Memory B cell (primary cell): ENCODE results near the gene FAF2.

ENCODE experiments used
- ATAC-seq: fragments of 150-1000 bp; cut with Tn5 transposase; 2 replicates; pipeline ENCODE4 v1.10.0; 2021; ENCODE audit warnings: low read depth, mild to moderate bottlenecking, moderate library complexity
- DNase-seq, 2 donors: peaks; one replicate each; pipeline ENCODE4 v3.0.0; 2022; ENCODE audit warnings: low spot score in 2 of 2
- H3K27ac Mint-ChIP-seq: one replicate; pipeline ENCODE4 v1.8.0; 2022; ENCODE audit warnings: mild to moderate bottlenecking, moderate library complexity, mixed read lengths
- H3K27me3 Mint-ChIP-seq: one replicate; pipeline ENCODE4 v1.8.0; 2022; ENCODE audit warnings: mixed read lengths
- H3K36me3 Mint-ChIP-seq: one replicate; pipeline ENCODE4 v1.8.0; 2022; ENCODE audit warnings: mild to moderate bottlenecking, mixed read lengths
- H3K4me1 Mint-ChIP-seq: one replicate; pipeline ENCODE4 v1.8.0; 2022; ENCODE audit warnings: mixed read lengths
- H3K4me3 Mint-ChIP-seq: one replicate; pipeline ENCODE4 v1.8.0; 2022; ENCODE audit warnings: mild to moderate bottlenecking, moderate library complexity, mixed read lengths
- H3K9me3 Mint-ChIP-seq: one replicate; pipeline ENCODE4 v1.8.0; 2022; ENCODE audit warnings: mixed read lengths

The FAF2 gene

GRCh38 chr5:176519810-176520720 is 71.9 kb downstream of the FAF2 start:
- Mint-ChIP-seq H3K4me3 (no peak overlapping the region), H3K27ac (peak overlapping the region; percentile 16), H3K9me3 (no peaks in the 10 kb centered on the region), H3K36me3 (no peaks in the 10 kb centered on the region), H3K4me1 (peaks cover 28% of the 10 kb centered on the region), H3K27me3 (no peaks in the 10 kb centered on the region)
- ATAC-seq (no peak), DNase-seq (no peak)

DNA sequence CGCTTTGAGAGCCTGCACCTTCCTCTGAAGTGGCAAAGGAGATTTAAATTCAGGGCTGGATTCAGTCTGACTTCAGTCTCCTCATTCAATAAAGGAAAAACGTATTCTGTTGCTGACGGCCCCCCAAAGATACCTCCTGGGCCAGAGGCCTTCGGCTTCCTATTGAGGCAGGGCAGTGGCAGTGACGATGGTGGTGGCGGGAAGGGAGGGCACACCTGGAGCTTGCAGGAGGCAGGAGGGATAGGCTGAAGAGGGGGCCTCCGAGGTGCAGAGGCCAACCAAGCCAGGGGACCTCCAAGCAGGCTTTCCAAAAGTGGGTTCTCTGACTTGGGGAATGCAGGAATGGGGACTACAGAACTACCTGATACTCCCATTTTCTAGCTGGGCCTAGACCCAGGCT is 73.1 kb downstream of the FAF2 start:
- Mint-ChIP-seq H3K9me3 (no peaks in the 10 kb centered on the region), H3K27ac (no peak overlapping the region), H3K4me1 (peaks cover 25% of the 10 kb centered on the region), H3K36me3 (peaks cover 4% of the 10 kb centered on the region), H3K4me3 (no peak overlapping the region), H3K27me3 (no peaks in the 10 kb centered on the region)
- no peak for DNase-seq
- ATAC-seq: no peak

DNA sequence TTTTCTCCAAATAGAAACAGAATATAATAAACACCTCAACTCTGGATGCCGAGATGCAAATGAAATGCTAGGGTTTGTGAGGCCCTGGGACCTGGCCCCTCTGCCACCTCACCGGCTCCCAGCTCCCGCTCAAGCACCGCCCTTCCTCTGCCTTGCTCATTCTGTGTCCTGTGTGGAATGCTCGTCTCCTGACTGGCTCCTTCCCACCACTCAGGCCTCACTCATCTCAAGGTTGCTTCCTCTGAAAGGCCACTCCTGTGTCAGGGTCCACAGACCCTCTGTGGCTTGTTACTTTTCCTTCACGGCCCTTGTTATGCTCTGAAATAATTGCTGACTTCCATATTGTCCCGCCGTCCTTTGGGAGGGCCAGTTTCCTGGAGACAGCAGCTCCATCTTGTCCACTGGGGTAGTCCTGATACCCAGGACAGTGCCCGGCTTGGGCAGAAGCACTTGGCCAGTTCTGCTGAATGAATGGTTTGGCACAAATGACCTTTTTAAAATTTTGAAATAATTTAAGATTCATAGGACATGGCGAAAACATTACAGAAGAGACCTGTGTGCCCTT is 73.6 kb downstream of the FAF2 start:
- Mint-ChIP-seq H3K27ac (no peak overlapping the region), H3K4me1 (peaks cover 25% of the 10 kb centered on the region), H3K9me3 (no peaks in the 10 kb centered on the region), H3K27me3 (no peaks in the 10 kb centered on the region), H3K36me3 (peaks cover 4% of the 10 kb centered on the region), H3K4me3 (no peak overlapping the region)
- ATAC-seq (no peak), DNase-seq (no peak)

- H3K27ac Mint-ChIP-seq: no peak overlapping the region
- peaks cover 28% of the 10 kb centered on the region for H3K4me1 Mint-ChIP-seq
- DNase-seq: no peak
- H3K27me3 Mint-ChIP-seq: no peaks in the 10 kb centered on the region
- no peaks in the 10 kb centered on the region for H3K9me3 Mint-ChIP-seq
- H3K36me3 Mint-ChIP-seq: peaks cover 9% of the 10 kb centered on the region
- no peak overlapping the region for H3K4me3 Mint-ChIP-seq
- no peak for ATAC-seq
Measured at GRCh38 chr5:176524138-176524537, 76.0 kb downstream of the FAF2 start.

DNA sequence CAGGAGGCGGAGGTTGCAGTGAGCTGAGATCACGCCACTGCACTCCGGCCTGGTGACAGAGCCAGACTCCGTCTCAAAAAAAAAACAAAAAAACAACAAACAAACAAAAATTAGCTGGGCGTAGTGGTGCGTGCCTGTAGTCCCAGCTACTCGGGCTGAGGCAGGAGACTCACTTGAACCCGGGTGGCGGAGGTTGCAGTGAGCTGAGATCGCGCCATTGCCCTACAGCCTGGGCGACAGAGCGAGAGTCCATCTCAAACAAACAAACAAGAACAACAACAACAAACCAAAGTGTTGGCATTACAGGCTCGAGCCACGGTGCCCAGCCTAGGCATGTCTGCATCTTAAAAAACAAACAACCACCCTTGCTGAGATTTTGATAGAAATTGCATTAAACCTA is 76.8 kb downstream of the FAF2 start:
- Mint-ChIP-seq H3K4me1 (peaks cover 35% of the 10 kb centered on the region), H3K9me3 (no peaks in the 10 kb centered on the region), H3K27ac (no peak overlapping the region), H3K27me3 (no peaks in the 10 kb centered on the region), H3K36me3 (peaks cover 17% of the 10 kb centered on the region), H3K4me3 (no peak overlapping the region)
- ATAC-seq (no peak), DNase-seq (no peak)

GRCh38 chr5:176525677-176526076 is 77.5 kb downstream of the FAF2 start:
- Mint-ChIP-seq H3K27ac (no peak overlapping the region), H3K9me3 (no peaks in the 10 kb centered on the region), H3K27me3 (no peaks in the 10 kb centered on the region)

DNA sequence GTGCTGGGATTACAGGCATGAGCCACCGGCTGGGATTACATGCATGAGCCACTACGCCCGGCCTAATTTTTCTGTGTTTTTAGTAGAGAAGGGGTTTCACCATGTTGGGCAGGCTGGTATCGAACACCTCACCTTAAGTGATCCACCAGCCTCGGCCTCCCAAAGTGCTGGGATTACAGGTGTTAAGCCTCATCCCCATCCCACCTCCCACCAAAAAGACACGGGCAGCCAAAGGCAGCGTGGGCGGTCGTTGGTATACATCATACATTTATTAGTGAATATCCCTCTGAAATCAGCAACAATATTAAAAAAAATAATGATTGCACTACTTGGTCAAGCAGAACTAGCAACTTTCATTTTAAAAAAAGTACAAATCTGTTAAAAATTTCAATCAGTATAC is 78.3 kb downstream of the FAF2 start:
- Mint-ChIP-seq H3K4me1 (peaks cover 38% of the 10 kb centered on the region), H3K27ac (no peak overlapping the region), H3K27me3 (no peaks in the 10 kb centered on the region), H3K4me3 (no peak overlapping the region), H3K36me3 (peaks cover 22% of the 10 kb centered on the region), H3K9me3 (no peaks in the 10 kb centered on the region)
- no peak for DNase-seq
- no peak for ATAC-seq

More at GRCh38 chr5:176525677-176526076, 77.5 kb downstream of the FAF2 start:
- no peak for DNase-seq
- no peak for ATAC-seq
- Mint-ChIP-seq H3K4me3 (no peak overlapping the region), H3K36me3 (peaks cover 19% of the 10 kb centered on the region), H3K4me1 (peaks cover 34% of the 10 kb centered on the region)

DNA sequence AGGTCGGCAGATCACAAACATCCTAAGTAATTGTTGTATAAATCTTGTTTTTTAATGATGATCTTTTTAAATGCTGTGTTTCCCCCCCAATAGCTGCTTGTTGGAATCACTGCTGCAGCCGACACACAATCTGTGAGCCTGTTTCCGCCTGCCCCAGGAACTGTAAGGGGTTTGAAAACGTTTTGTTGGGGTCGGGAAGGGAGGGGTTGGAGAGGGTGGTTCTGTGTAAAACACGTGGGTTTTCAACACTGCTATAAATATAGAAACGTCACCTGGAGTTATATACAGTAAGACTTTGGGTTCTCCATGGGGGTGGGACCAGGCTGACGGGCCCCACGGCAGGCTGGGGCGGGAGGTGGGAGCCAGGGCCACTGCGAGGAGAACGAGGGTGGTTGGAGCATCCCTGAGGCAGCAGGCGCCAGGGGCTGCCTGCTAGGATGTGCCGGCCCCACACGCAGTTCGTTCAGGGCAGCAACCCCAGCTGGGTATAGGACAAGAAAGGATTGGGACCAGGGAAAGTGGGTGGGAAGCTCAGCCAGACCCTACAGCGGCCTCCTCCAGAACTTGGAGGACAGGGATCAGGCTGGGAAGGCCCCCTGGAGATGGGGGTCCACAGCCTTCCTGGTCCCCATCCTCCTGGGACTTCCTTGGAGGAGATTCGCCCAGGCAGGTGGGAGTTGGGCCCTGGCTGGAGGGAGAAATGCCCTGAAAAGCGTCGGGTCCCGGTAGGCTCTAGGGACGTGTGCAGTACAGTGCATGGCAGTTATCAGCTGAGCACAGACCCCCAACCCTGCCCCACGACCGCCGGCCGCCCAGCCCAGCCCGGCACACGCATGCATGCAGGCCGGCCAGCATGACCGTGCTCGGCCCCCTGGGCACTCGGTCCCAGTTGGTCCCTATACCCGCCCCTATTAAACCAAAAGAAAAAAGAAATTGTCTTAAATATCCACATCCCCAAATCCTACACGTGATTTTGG is 79.3 kb downstream of the FAF2 start:
- no peak for ATAC-seq
- Mint-ChIP-seq H3K4me1 (peaks cover 34% of the 10 kb centered on the region), H3K4me3 (no peak overlapping the region), H3K9me3 (no peaks in the 10 kb centered on the region), H3K36me3 (peaks cover 22% of the 10 kb centered on the region), H3K27me3 (no peaks in the 10 kb centered on the region), H3K27ac (peak overlapping the region; percentile 20)
- DNase-seq: no peak

DNA sequence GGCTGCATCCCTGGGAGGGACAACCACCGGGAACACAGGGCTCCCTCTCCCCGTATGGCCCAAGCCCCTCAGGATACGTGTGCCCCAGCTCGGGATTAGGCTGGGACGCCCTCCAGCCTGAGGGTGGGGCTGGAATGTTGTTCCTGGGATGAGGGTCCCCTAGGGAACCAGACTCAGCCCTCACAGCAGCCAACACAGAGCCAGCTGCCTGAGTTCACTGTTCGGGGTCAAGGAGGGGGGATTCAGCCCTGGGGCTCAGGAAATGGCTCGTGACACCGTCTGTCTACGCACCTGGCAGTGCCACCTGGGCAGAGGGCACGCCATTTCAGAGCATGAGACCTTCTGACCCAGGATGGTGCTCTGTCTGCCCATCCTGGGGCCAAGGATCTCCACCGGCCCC is 80.1 kb downstream of the FAF2 start:
- no peak for ATAC-seq
- H3K27ac Mint-ChIP-seq: peak overlapping the region; percentile 78
- no peak overlapping the region for H3K4me3 Mint-ChIP-seq
- H3K9me3 Mint-ChIP-seq: no peaks in the 10 kb centered on the region
- peaks cover 30% of the 10 kb centered on the region for H3K4me1 Mint-ChIP-seq
- H3K27me3 Mint-ChIP-seq: no peaks in the 10 kb centered on the region
- no peak for DNase-seq
- H3K36me3 Mint-ChIP-seq: peaks cover 22% of the 10 kb centered on the region

- Mint-ChIP-seq H3K4me1 (peaks cover 32% of the 10 kb centered on the region), H3K27ac (peak overlapping the region; percentile 95), H3K9me3 (no peaks in the 10 kb centered on the region), H3K4me3 (peak overlapping the region; percentile 1), H3K27me3 (no peaks in the 10 kb centered on the region), H3K36me3 (peaks cover 22% of the 10 kb centered on the region)
- DNase-seq (no peak), ATAC-seq (no peak)
Measured at GRCh38 chr5:176528761-176529115, 80.6 kb downstream of the FAF2 start.

DNA sequence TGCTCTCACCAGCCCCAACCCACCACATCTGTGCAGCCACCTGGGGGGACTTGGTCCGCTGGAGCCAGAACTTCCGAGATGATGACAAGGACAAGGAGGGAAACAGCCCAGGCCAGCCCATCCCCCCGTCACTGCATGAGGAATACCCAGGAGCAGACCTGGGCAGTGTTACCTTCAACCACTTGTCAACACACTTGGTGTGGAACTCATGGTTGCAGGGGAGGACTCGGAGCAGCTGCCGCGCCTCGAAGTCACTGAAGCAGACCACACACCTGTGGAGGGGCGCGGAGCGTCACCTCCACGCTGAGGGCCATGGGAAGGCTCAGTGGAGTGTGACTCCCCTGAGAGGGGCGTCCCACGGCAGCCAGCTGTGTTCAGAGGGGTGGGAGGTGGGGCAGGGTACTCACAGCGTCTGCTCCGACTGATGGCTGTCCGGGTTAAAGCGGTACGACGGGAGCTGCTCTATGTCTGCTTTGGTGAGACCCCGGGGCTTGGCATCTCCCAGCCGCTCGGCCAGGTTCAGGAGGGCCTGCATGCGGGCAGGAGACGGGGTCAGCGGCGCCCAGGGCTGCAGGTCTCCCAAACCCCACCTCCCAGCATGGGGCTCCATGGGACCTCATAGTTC is 81.0 kb downstream of the FAF2 start:
- Mint-ChIP-seq H3K4me1 (peaks cover 37% of the 10 kb centered on the region), H3K27me3 (no peaks in the 10 kb centered on the region), H3K9me3 (no peaks in the 10 kb centered on the region), H3K4me3 (peak overlapping the region; percentile 83), H3K27ac (peak overlapping the region; percentile 95), H3K36me3 (peaks cover 22% of the 10 kb centered on the region)
- DNase-seq (peak in 1 of 2 donors; percentile 55), ATAC-seq (peak; percentile 58)

- H3K36me3 Mint-ChIP-seq: peaks cover 22% of the 10 kb centered on the region
- H3K9me3 Mint-ChIP-seq: no peaks in the 10 kb centered on the region
- DNase-seq: peak; percentile 42 to 60
Measured at GRCh38 chr5:176529741-176530141, 81.6 kb downstream of the FAF2 start.

GRCh38 chr5:176530393-176530982 is 82.3 kb downstream of the FAF2 start:
- no peaks in the 10 kb centered on the region for H3K9me3 Mint-ChIP-seq
- DNase-seq (peak in 1 of 2 donors; percentile 46), ATAC-seq (no peak)
- no peak overlapping the region for H3K27ac Mint-ChIP-seq
- peak overlapping the region; percentile 30 for H3K4me3 Mint-ChIP-seq
- H3K4me1 Mint-ChIP-seq: peaks cover 47% of the 10 kb centered on the region
- H3K36me3 Mint-ChIP-seq: peaks cover 23% of the 10 kb centered on the region
- H3K27me3 Mint-ChIP-seq: no peaks in the 10 kb centered on the region

More at GRCh38 chr5:176529741-176530141, 81.6 kb downstream of the FAF2 start:
- Mint-ChIP-seq H3K4me3 (peak overlapping the region; percentile 83), H3K27ac (peak overlapping the region; percentile 95), H3K4me1 (peaks cover 42% of the 10 kb centered on the region), H3K27me3 (no peaks in the 10 kb centered on the region)
- ATAC-seq: peak; percentile 54
